GM10248 (cell line): ENCODE data around the gene CERS6.

ENCODE experiments used
- CTCF ChIA-PET: fragments of 300-600 bp; sonication (Branson Sonifier 250); formaldehyde crosslinking; extraction: SDS; loops from one replicate; lab custom pipeline; 2021; ENCODE audit warnings: antibody characterized with exemption; lab: Yijun Ruan, JAX
- POLR2A ChIA-PET: fragments of 350-650 bp; sonication (Branson Sonifier 250); formaldehyde crosslinking; extraction: SDS; loops from one replicate; lab custom pipeline; 2020; ENCODE audit warnings: antibody characterized with exemption; lab: Yijun Ruan, JAX
- DNase-seq: peaks from one replicate; pipeline ENCODE4 v3.0.0; 2012; ENCODE audit errors: extremely low spot score
- TF ChIP-seq, protein P1 (sequence below): IDR thresholded peaks from 2 replicates; pipeline ENCODE4 v1.5.1; 2012; ENCODE audit warnings: mild to moderate bottlenecking, low read depth; ENCODE audit errors: extremely low read depth, missing control alignments, control extremely low read depth

Gene CERS6

DNA sequence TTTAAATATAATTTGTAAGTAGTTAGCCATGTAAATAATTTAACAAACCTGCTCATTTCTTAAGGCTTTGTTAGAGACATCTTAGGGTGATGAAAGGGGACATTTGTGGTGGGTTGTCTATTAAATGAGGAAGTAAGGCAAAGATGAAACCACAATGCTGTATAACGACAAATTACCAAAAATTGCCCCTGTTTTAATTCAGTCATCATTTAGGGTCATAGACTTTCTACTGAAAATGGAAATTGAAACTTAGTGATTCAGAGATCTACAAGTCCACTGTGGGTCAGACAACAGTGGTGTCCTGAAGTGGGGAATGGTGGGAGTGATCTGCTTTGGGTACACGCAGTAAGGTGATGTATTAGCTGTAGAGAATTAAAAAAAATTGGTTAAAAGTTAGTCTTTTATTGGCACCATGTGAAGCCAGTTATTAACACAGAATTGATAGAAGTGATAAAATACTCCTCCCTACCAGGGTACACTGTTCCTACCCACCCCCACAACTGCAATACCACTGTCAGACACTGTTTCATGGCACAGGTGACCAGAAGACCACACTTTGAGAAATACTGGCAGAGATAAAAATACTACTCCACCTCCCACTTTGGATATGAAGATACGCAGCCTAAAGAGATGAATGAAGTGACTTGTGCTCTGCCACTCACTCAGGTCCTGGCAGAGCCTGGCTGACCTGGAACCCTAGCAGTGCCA lies 13.4 kb downstream of the CERS6 start:
- ChIA-PET CTCF (interaction anchor here (0.7 to 3.9 kb wide), 6 partner anchors 8 to 122 kb away, joined by 3 to 30 read pairs (median 4); no protein-coding TSS in a partner anchor), POLR2A (no interaction called here)
- DNase-seq: peak; percentile 42
- TF ChIP-seq, protein P1, sequence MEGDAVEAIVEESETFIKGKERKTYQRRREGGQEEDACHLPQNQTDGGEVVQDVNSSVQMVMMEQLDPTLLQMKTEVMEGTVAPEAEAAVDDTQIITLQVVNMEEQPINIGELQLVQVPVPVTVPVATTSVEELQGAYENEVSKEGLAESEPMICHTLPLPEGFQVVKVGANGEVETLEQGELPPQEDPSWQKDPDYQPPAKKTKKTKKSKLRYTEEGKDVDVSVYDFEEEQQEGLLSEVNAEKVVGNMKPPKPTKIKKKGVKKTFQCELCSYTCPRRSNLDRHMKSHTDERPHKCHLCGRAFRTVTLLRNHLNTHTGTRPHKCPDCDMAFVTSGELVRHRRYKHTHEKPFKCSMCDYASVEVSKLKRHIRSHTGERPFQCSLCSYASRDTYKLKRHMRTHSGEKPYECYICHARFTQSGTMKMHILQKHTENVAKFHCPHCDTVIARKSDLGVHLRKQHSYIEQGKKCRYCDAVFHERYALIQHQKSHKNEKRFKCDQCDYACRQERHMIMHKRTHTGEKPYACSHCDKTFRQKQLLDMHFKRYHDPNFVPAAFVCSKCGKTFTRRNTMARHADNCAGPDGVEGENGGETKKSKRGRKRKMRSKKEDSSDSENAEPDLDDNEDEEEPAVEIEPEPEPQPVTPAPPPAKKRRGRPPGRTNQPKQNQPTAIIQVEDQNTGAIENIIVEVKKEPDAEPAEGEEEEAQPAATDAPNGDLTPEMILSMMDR: no peak

DNA sequence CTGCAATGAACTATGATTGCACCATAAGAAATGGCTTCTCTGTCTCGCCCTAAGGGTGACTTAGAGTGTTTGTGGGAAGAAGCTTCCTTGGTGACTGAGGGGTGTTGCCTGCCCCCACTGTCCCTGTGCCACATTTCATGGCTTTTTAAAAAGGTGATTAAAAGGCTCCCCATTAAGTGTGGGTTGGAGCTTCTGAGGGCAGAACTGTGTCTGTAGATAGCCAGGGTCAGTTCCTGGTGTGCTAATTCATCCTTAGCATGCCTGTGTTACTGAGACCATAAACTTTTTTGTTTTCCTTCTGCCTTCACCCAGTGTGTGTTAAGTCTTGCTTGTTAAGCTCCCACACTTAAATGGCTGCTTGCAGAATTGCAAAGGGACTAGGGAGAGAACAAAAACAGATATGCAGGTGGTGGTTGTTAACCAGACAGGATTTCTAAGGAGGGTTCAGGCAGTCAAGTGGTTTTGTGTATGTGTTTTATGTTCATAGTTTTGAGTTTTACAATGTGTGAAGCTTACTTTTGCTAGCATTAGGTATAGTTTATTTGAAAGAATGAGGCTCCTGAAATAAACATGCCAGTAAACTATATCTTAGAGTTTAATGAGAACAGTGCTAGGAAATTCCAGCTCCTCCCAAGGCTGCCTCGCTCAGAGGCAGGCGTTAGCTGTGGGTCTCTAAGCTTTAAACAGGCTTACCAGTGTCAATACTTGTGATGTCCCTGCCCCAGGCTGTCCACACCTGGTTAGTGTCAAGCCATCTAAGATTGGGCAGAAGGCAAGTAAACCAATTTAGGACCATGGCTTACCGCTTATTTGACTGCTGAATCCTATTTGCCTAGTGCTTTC lies 14.5 kb downstream of the CERS6 start:
- peak; percentile 19 for DNase-seq
- TF ChIP-seq, protein P1: no peak
- POLR2A ChIA-PET: interaction anchor here (0.6 to 0.7 kb wide), 2 partner anchors 13 to 115 kb away, joined by 5 to 6 read pairs; no protein-coding TSS in a partner anchor
- CTCF ChIA-PET: interaction anchor here (1.0 to 3.9 kb wide), 8 partner anchors 10 to 123 kb away, joined by 3 to 30 read pairs (median 4); no protein-coding TSS in a partner anchor

DNA sequence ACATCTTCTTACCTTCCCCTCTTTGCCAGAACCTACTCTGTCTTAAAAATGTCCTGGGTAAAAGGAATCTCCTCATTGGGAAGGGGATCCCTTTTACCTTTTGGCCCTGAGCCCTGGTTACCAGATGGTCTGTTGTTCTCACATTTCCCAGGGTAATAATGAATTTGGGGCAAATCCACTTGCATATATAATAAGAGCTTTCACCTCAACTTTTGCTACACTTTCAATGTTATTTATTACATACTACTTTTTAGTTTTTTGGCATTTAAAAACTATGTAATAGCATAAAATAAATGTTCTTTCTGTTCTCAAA lies 15.0 kb downstream of the CERS6 start:
- DNase-seq: no peak
- POLR2A ChIA-PET: no interaction called here
- CTCF ChIA-PET: interaction anchor here (1.0 to 3.9 kb wide), 6 partner anchors 12 to 23 kb away, joined by 3 to 30 read pairs (median 4); no protein-coding TSS in a partner anchor
- TF ChIP-seq, protein P1: no peak

DNA sequence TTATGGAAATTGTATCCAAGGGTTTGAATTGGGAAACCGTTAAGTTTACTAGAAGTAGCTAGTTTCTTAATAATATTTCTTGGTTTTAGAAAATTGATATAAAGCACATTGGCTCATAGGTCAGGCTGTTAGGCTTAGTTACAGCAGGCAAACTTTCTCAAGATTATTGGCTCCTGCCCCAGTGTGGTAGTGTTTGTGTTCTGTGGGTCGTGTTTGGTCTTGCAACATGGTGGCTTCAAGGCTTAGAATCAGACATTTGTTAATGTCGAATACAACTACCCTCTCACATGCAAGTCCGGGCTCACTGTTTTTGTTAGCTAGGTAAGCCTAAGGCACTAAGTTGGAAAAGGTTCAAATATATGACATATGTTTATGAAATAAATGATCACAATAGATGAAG lies 19.6 kb downstream of the CERS6 start:
- DNase-seq: no peak
- TF ChIP-seq, protein P1: no peak
- POLR2A ChIA-PET: no interaction called here
- CTCF ChIA-PET: interaction anchor here (1.0 to 1.6 kb wide), 6 partner anchors 8 to 21 kb away, joined by 3 to 9 read pairs (median 3); no protein-coding TSS in a partner anchor

DNA sequence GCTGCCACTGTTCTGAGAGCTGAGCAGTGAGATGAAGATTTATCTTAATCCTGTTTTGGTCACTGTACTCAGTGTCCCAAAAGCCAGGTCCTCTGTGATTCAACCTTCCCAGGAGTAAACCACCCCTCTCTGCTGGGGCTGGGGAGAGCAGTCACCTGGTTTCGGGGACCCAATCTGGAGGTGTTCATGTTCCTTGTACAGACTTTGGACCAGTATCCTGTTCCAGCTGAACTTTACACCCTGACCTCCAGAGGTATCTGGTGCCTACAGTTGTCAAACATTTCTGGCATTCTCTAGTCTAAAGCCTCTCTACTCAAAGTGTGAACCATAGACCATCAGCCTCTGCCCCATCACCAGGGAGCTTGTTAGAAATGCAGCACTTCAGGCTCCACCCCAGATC lies 22.1 kb downstream of the CERS6 start:
- ChIA-PET CTCF (interaction anchor here (0.7 to 1.3 kb wide), 2 partner anchors 11 to 20 kb away, joined by 3 read pairs; no protein-coding TSS in a partner anchor), POLR2A (no interaction called here)
- TF ChIP-seq, protein P1: no peak
- DNase-seq: no peak

DNA sequence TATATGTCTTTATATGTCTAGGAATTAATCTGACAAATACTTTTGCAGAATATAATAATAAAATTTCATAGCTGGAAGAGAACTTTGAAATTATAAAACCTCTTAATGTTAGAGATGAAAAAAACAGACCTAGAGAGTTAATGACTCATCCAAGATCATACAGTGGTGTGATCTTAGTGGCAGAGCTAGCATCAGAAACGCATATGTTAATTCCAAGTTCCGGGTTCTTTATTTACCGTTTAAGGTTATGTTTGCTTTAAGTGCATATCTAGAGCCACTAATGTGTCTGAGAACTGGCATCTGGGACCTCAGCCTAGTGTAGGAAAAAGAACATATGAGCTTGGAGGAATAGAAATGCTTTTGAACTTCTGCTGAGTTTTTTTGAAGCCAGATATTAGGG lies 24.3 kb downstream of the CERS6 start:
- DNase-seq: no peak
- CTCF ChIA-PET: interaction anchor here (1.0 to 2.2 kb wide), 3 partner anchors 10 to 13 kb away, joined by 3 to 8 read pairs (median 4); no protein-coding TSS in a partner anchor
- POLR2A ChIA-PET: no interaction called here
- TF ChIP-seq, protein P1: no peak
